Measurements from ENCODE around the gene HRNR.
A peak's percentile ranks its signal among the peaks of the same experiment; 100 is the strongest.

The HRNR gene

GRCh38 chr1:152188673-152189591 lies 35.1 kb downstream of the HRNR start:
- DNase-seq (ENCODE audit: low read depth in 2 of 2) = peak; percentile 61 to 78

- no peak for DNase-seq (ENCODE audit: low read depth in 2 of 2)
These were observed 37.3 kb downstream of the HRNR start for GRCh38 chr1:152186556-152187285.

GRCh38 chr1:152185544-152186391 lies 38.2 kb downstream of the HRNR start:
- no peak for DNase-seq (ENCODE audit: low read depth in 2 of 2)

- no peak for DNase-seq (ENCODE audit: low read depth in 2 of 2)
These were observed 41.0 kb downstream of the HRNR start for GRCh38 chr1:152182944-152183361.

- no peak for DNase-seq (ENCODE audit: low read depth in 2 of 2)
These were observed 41.6 kb downstream of the HRNR start for GRCh38 chr1:152182431-152182830.

GRCh38 chr1:152179566-152179965 lies 44.4 kb downstream of the HRNR start:
- DNase-seq (ENCODE audit: low read depth in 2 of 2) = no peak

GRCh38 chr1:152170287-152170905 lies 53.6 kb downstream of the HRNR start:
- no peak for DNase-seq (ENCODE audit: low read depth in 2 of 2)

GRCh38 chr1:152169366-152170025 lies 54.5 kb downstream of the HRNR start:
- no peak for DNase-seq (ENCODE audit: low read depth in 2 of 2)

GRCh38 chr1:152168535-152168868 lies 55.5 kb downstream of the HRNR start:
- no peak for DNase-seq (ENCODE audit: low read depth in 2 of 2)

GRCh38 chr1:152167835-152168534 lies 56.0 kb downstream of the HRNR start:
- DNase-seq (ENCODE audit: low read depth in 2 of 2) = no peak

GRCh38 chr1:152166966-152167365 lies 57.0 kb downstream of the HRNR start:
- DNase-seq (ENCODE audit: low read depth in 2 of 2) = no peak

GRCh38 chr1:152165286-152166077 lies 58.5 kb downstream of the HRNR start:
- no peak for DNase-seq (ENCODE audit: low read depth in 2 of 2)

- no peak for DNase-seq (ENCODE audit: low read depth in 2 of 2)
These were observed 59.4 kb downstream of the HRNR start for GRCh38 chr1:152164517-152165136.

GRCh38 chr1:152162792-152163463 lies 61.1 kb downstream of the HRNR start:
- DNase-seq (ENCODE audit: low read depth in 2 of 2) = no peak
